Smooth muscle cell (in vitro differentiated cells): ENCODE measurements around the gene AQP7. TPM values are rescaled to one million over a fixed set of nuclear protein-coding genes. Genes with fewer than 3 reads are reported as not detected.

Experiments used
- DNase-seq: peaks from one replicate; lab custom pipeline; 2025; ENCODE audit not compliant: unreplicated experiment; lab: John Stamatoyannopoulos, UW
- H2AFZ ChIP-seq: fragments of 200-600 bp; sonication (generic); 2 replicates; pipeline ENCODE4 v1.6.0; 2016; ENCODE audit warnings: antibody characterized with exemption, low read depth, mild to moderate bottlenecking
- H3F3A ChIP-seq: fragments of 200-600 bp; sonication (generic); 2 replicates; pipeline ENCODE4 v1.6.0; 2017; ENCODE audit warnings: antibody characterized with exemption, low read depth
- H3K27ac ChIP-seq: fragments of 200-600 bp; sonication (generic); 2 replicates; pipeline ENCODE4 v1.5.1; 2016; ENCODE audit warnings: low read depth, mild to moderate bottlenecking
- H3K27me3 ChIP-seq: fragments of 200-600 bp; sonication (generic); 2 replicates; pipeline ENCODE4 v1.6.1; 2016; ENCODE audit warnings: low read depth, mild to moderate bottlenecking
- H3K36me3 ChIP-seq: fragments of 200-600 bp; sonication (generic); 2 replicates; pipeline ENCODE4 v1.5.1; 2016; ENCODE audit warnings: low read depth
- H3K4me1 ChIP-seq: fragments of 200-600 bp; sonication (generic); 2 replicates; pipeline ENCODE4 v1.5.1; 2016; ENCODE audit warnings: low read depth
- H3K4me2 ChIP-seq: fragments of 200-600 bp; sonication (generic); 2 replicates; pipeline ENCODE4 v1.6.0; 2016; ENCODE audit warnings: mild to moderate bottlenecking
- H3K4me3 ChIP-seq: fragments of 200-600 bp; sonication (generic); 2 replicates; pipeline ENCODE4 v1.5.1; 2016; ENCODE audit warnings: mild to moderate bottlenecking
- H3K79me2 ChIP-seq: fragments of 200-600 bp; sonication (generic); 2 replicates; pipeline ENCODE4 v1.6.0; 2016; ENCODE audit warnings: low read depth, mild to moderate bottlenecking
- H3K9ac ChIP-seq: fragments of 200-600 bp; sonication (generic); 2 replicates; pipeline ENCODE4 v1.6.0; 2016; ENCODE audit warnings: low read depth
- H3K9me3 ChIP-seq: fragments of 200-600 bp; sonication (generic); replicated peaks from 2 replicates; pipeline ENCODE4 v1.5.1; 2016; ENCODE audit warnings: low read depth
- H4K20me1 ChIP-seq: fragments of 200-600 bp; sonication (generic); 2 replicates; pipeline ENCODE4 v1.6.0; 2016; ENCODE audit warnings: low read depth
- WGBS: methylation state at CpG from one replicate; pipeline ENCODE4 v1.1.7; 2016; ENCODE audit warnings: low lambda C conversion rate; 5-methylcytosine and 5-hydroxymethylcytosine counted together
- polyA plus RNA-seq: library from polyadenylated mRNA; unstranded; fragments of >200 nt; fragmentation: Nextera tagmentation; extraction: Ambion mirVana; gene quantifications from 2 replicates; pipeline ENCODE4 v1.2.1, GENCODE V29; 2016
- total RNA-seq: library from RNA; depleted of rRNA; stranded (reverse); fragments of >200 nt; gene quantifications from 2 replicates; pipeline ENCODE4 v1.2.3, GENCODE V29; 2014
- TF ChIP-seq, protein P1 (sequence below): fragments of 200-600 bp; sonication (generic); IDR thresholded peaks from 2 replicates; pipeline ENCODE4 v1.5.1; 2017; ENCODE audit warnings: borderline replicate concordance, mild to moderate bottlenecking, antibody characterized with exemption; ENCODE audit not compliant: insufficient read depth, poor library complexity, severe bottlenecking

The AQP7 gene
- total and polyA plus RNA-seq, 2 experiments from 2014 or later, result 0.45 to 0.76 TPM

DNA sequence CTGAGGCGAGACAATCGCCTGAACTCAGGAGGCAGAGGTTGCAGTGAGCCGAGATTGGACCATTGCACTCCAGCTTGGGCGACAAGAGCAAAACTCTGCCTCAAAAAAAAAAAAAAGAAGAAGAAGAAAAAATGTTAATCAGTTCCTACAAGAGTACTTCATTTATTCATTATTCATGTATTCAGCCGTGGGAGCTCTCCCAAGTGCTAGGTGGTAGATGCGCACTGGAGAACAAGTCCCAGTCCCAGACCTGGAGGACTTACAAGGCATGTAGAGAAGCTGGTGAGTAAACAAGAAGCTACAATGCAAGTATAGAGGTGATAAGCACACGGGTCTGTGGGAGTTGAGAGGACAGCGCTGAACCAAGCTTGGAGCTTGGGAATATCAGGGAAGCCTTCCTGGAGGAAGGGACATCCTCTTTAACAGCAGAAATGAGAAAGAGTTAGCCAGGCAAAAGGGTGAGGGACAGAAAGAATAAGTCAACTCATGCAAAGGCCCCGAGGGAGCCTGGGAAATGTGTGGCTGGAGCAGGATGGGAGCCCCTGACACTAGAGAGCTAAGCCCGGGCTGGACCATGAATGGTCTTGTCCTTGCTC lies 17.4 kb upstream of the AQP7 start:
- H3K36me3 ChIP-seq, result no peaks in the 10 kb centered on the region
- H3K27ac ChIP-seq, result no peak overlapping the region
- DNase-seq, result no peak
- TF ChIP-seq, protein P1, sequence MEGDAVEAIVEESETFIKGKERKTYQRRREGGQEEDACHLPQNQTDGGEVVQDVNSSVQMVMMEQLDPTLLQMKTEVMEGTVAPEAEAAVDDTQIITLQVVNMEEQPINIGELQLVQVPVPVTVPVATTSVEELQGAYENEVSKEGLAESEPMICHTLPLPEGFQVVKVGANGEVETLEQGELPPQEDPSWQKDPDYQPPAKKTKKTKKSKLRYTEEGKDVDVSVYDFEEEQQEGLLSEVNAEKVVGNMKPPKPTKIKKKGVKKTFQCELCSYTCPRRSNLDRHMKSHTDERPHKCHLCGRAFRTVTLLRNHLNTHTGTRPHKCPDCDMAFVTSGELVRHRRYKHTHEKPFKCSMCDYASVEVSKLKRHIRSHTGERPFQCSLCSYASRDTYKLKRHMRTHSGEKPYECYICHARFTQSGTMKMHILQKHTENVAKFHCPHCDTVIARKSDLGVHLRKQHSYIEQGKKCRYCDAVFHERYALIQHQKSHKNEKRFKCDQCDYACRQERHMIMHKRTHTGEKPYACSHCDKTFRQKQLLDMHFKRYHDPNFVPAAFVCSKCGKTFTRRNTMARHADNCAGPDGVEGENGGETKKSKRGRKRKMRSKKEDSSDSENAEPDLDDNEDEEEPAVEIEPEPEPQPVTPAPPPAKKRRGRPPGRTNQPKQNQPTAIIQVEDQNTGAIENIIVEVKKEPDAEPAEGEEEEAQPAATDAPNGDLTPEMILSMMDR, result no peak
- no peak overlapping the region for H3K9ac ChIP-seq
- WGBS, result 81% methylated on average over 10 of the region's 10 CpGs
- H3F3A ChIP-seq, result no peaks in the 10 kb centered on the region
- no peak overlapping the region for H3K4me2 ChIP-seq
- H3K27me3 ChIP-seq, result no peaks in the 10 kb centered on the region
- no peaks in the 10 kb centered on the region for H3K4me1 ChIP-seq
- H3K4me3 ChIP-seq, result no peak overlapping the region
- H4K20me1 ChIP-seq, result no peaks in the 10 kb centered on the region
- H3K79me2 ChIP-seq, result no peaks in the 10 kb centered on the region
- no peaks in the 10 kb centered on the region for H3K9me3 ChIP-seq
- no peak overlapping the region for H2AFZ ChIP-seq

DNA sequence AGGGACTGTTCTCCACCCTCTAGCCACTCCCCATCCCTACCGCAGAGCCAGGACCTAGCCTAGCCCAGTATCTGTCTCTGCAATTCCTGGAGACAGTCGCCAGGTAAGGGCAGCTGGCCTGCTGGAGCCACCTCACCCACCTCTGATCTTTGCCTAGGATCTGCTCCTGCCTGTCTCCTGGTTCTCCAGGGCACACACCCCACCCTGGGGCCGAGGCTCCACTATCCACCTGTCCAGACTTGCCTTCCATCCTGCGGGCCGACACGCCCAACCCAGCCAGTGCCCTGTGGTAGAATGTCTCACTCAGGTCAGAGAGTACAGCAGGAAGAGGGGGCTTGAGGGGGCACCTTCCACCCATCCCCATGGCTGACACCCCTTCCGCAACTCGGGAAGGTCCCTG lies 15.7 kb upstream of the AQP7 start:
- no peak overlapping the region for H3K4me2 ChIP-seq
- no peaks in the 10 kb centered on the region for H3K9me3 ChIP-seq
- H3K9ac ChIP-seq, result no peak overlapping the region
- no peaks in the 10 kb centered on the region for H3K27me3 ChIP-seq
- H2AFZ ChIP-seq, result no peak overlapping the region
- H3F3A ChIP-seq, result no peaks in the 10 kb centered on the region
- no peak overlapping the region for H3K27ac ChIP-seq
- TF ChIP-seq, protein P1, result no peak
- 82% methylated on average over 8 of the region's 8 CpGs for whole genome bisulfite sequencing
- H3K4me3 ChIP-seq, result no peak overlapping the region
- no peak for DNase-seq
- H4K20me1 ChIP-seq, result no peaks in the 10 kb centered on the region
- H3K4me1 ChIP-seq, result no peaks in the 10 kb centered on the region
- no peaks in the 10 kb centered on the region for H3K36me3 ChIP-seq
- no peaks in the 10 kb centered on the region for H3K79me2 ChIP-seq

DNA sequence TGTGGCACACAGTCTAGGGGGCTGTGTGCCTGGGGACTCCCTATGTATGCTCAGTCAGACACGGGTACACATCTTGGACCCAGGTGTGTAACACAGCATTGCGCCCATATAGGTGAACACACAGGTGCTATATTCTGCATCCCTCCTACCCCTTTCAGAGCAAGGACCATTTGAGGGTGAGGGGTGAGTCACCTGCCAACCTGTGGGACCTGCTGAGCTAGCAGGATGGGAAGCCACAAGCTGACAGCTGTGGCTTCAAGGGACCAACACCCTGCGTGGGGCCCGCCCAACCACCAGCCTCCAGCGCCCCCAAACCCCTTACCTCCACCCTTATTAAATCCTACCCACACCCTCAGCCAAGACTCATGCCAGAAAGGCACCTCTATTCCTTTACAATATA lies 14.6 kb upstream of the AQP7 start:
- Histone ChIP-seq H2AFZ (no peak overlapping the region), H3K4me2 (no peak overlapping the region)
- WGBS, result 66% methylated on average over 5 of the region's 5 CpGs

More for the DNA sequence above, 14.6 kb upstream of the AQP7 start:
- H3K36me3 ChIP-seq, result no peaks in the 10 kb centered on the region
- H3K4me3 ChIP-seq, result no peak overlapping the region
- no peaks in the 10 kb centered on the region for H3K9me3 ChIP-seq
- no peak for DNase-seq
- H3K4me1 ChIP-seq, result no peaks in the 10 kb centered on the region
- no peaks in the 10 kb centered on the region for H3K79me2 ChIP-seq
- no peak overlapping the region for H3K27ac ChIP-seq
- H4K20me1 ChIP-seq, result no peaks in the 10 kb centered on the region
- no peaks in the 10 kb centered on the region for H3F3A ChIP-seq
- H3K27me3 ChIP-seq, result no peaks in the 10 kb centered on the region
- TF ChIP-seq, protein P1, result no peak
- no peak overlapping the region for H3K9ac ChIP-seq
